ENCODE measurements around the gene TP63. TPM values are rescaled to one million over a fixed set of nuclear protein-coding genes. Genes with fewer than 3 reads are reported as not detected.

TP63 gene
- total RNA-seq, 1 experiment from 2014 or later = not detected

DNA sequence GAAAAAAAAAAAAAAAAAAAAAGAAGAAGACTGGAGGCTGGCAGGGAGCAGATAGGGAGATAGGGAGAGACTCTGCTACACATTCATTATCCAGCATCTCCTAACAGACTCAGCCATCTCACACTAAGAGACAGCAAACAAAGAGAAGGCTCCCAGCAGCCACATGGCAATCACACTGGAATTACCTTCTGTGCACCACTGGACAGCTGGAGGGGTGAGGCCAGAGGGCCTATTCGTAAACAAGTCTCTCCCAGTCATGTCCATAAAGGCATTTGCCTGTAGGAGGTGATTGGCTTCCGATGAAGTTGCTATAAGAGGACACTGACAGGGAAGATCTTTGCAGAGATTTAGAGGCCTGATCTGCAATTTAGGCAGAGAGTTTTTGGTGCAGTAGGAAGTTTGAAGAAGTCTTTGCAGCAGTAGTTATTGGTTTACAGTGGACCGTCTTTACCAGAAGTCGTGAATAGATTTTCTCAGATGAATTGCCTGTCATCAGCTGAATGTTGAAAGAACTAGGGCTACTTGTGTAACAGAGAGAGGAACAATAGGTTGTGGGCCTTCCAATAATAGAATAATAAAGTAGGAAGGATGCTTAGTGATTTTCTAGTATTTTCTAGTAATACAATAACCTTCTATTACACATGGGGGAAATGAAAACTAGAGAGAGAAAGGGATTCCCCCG, 89.7 kb downstream of the TP63 start:
- H3K4me3 Mint-ChIP-seq = no peak overlapping the region
- H4K5ac ChIP-seq (ENCODE audit: insufficient read length, low read depth, low read length) = no peak overlapping the region
- no peak overlapping the region for H2BK20ac ChIP-seq (ENCODE audit: low read depth, low read length, poor library complexity, severe bottlenecking)
- H2BK5ac ChIP-seq (ENCODE audit: insufficient read length, low read length) = no peak overlapping the region
- H3K79me1 ChIP-seq (ENCODE audit: insufficient read depth, low read depth, low read length, poor library complexity, severe bottlenecking) = no peaks in the 10 kb centered on the region
- no peak overlapping the region for H4K8ac ChIP-seq (replicated peaks; ENCODE audit: insufficient read length, low read depth, low read length)
- H3K23me2 ChIP-seq (ENCODE audit: insufficient read length, low read depth, low read length, poor library complexity, severe bottlenecking) = no peaks in the 10 kb centered on the region
- no peak overlapping the region for H2AK5ac ChIP-seq (ENCODE audit: insufficient read length, low read length)
- H2AFZ ChIP-seq (ENCODE audit: low read length) = no peak overlapping the region
- no peak overlapping the region for H3T11ph ChIP-seq (ENCODE audit: low read length)
- no peak for DNase-seq
- H3K56ac ChIP-seq (ENCODE audit: insufficient read length, low read depth, low read length) = no peak overlapping the region
- no peak overlapping the region for H3K14ac ChIP-seq (ENCODE audit: insufficient read depth, low read length)
- H3K36me3 Mint-ChIP-seq (ENCODE audit: insufficient read depth in 1 of 3, low read depth in 3 of 3) = no peaks in the 10 kb centered on the region
- no peak overlapping the region for H2BK15ac ChIP-seq (ENCODE audit: low read depth, low read length)
- no peak overlapping the region for H4K91ac ChIP-seq (ENCODE audit: insufficient read length, low read depth, low read length)
- no peaks in the 10 kb centered on the region for H3K9me3 ChIP-seq (ENCODE audit: control insufficient read depth, low read depth, low read length)
- no CpG with 5 or more reads among the region's 5 CpGs for WGBS (ENCODE audit: extremely low coverage, insufficient read length, low lambda C conversion rate)
- no peak overlapping the region for H3K18ac ChIP-seq (ENCODE audit: insufficient read length, low read depth, low read length)
- no peaks in the 10 kb centered on the region for H4K20me1 ChIP-seq (ENCODE audit: control insufficient read depth, insufficient read depth, insufficient read length)
- no peaks in the 10 kb centered on the region for H3K27me3 Mint-ChIP-seq (ENCODE audit: low read depth)
- H3K9me3 Mint-ChIP-seq = no peaks in the 10 kb centered on the region
- H3K27ac ChIP-seq (ENCODE audit: insufficient read length, low read depth, low read length) = no peak overlapping the region
- no peak overlapping the region for H3K4me2 ChIP-seq (ENCODE audit: insufficient read depth, insufficient read length, low read length)
- no peaks in the 10 kb centered on the region for H3K79me2 ChIP-seq (ENCODE audit: insufficient read depth, low read length)
- H3K9ac ChIP-seq (ENCODE audit: extremely low read depth, insufficient read length, low read length) = no peak overlapping the region
- no peak overlapping the region for H3K23ac ChIP-seq (ENCODE audit: insufficient read length, low read depth, low read length)
- no peak overlapping the region for H2BK12ac ChIP-seq (ENCODE audit: insufficient read length, low read depth, low read length)
- no peaks in the 10 kb centered on the region for H3K4me1 ChIP-seq (ENCODE audit: insufficient read depth, low read length)
- no peaks in the 10 kb centered on the region for H3K27me3 ChIP-seq (ENCODE audit: insufficient read depth, low read length)
- peaks cover 5 to 10% of the 10 kb centered on the region in 2 experiments for H3K4me1 Mint-ChIP-seq
- H2BK120ac ChIP-seq (ENCODE audit: low read depth, low read length, poor library complexity, severe bottlenecking) = no peak overlapping the region
- TF ChIP-seq, protein P1, sequence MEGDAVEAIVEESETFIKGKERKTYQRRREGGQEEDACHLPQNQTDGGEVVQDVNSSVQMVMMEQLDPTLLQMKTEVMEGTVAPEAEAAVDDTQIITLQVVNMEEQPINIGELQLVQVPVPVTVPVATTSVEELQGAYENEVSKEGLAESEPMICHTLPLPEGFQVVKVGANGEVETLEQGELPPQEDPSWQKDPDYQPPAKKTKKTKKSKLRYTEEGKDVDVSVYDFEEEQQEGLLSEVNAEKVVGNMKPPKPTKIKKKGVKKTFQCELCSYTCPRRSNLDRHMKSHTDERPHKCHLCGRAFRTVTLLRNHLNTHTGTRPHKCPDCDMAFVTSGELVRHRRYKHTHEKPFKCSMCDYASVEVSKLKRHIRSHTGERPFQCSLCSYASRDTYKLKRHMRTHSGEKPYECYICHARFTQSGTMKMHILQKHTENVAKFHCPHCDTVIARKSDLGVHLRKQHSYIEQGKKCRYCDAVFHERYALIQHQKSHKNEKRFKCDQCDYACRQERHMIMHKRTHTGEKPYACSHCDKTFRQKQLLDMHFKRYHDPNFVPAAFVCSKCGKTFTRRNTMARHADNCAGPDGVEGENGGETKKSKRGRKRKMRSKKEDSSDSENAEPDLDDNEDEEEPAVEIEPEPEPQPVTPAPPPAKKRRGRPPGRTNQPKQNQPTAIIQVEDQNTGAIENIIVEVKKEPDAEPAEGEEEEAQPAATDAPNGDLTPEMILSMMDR (conservative IDR thresholded peaks at IDR 0.05) = no peak
- no peak overlapping the region for H3K27ac Mint-ChIP-seq
- no peak overlapping the region for H3K4ac ChIP-seq (ENCODE audit: low read depth, low read length)

Data from H9 (cell line).